ENCODE data around the gene SPTAN1. TPM values are rescaled to one million over a fixed set of nuclear protein-coding genes. Genes with fewer than 3 reads are reported as not detected.
"Not testable (repeated sequence)": the region's sequence is repeated elsewhere in the genome, so short reads cannot be mapped to it uniquely, and the experiment has no call there.

Gene SPTAN1
- 335 TPM for total RNA-seq

- DNase-seq = peak; percentile 95
Observed at GRCh38 chr9:128552153-128552743, at the start of gene SPTAN1. Gene SPTAN1 (plus strand): TSS chr9:128552587. CDS start chr9:128566741, 14,154 bp downstream.

- not testable (repeated sequence) for DNase-seq
Observed at GRCh38 chr9:128503415-128503825, 49.0 kb upstream of the SPTAN1 start.

- peak; percentile 56 for DNase-seq
Observed at GRCh38 chr9:128503870-128504269, 48.5 kb upstream of the SPTAN1 start.

GRCh38 chr9:128504485-128505413 is 47.6 kb upstream of the SPTAN1 start, which contains the start of gene GLE1:
Gene GLE1 (plus strand): TSS chr9:128504719. CDS start chr9:128504806, 87 bp downstream.
- DNase-seq = peak; percentile 98

GRCh38 chr9:128505414-128505765 is 47.0 kb upstream of the SPTAN1 start:
- no peak for DNase-seq

GRCh38 chr9:128505906-128506305 is 46.5 kb upstream of the SPTAN1 start:
- not testable (repeated sequence) for DNase-seq

GRCh38 chr9:128512820-128513219 is 39.6 kb upstream of the SPTAN1 start:
- no peak for DNase-seq

GRCh38 chr9:128521956-128522355 is 30.4 kb upstream of the SPTAN1 start:
- DNase-seq = no peak

GRCh38 chr9:128523199-128523925 is 29.0 kb upstream of the SPTAN1 start:
- peak; percentile 90 for DNase-seq

GRCh38 chr9:128526720-128527119 is 25.7 kb upstream of the SPTAN1 start:
- no peak for DNase-seq

GRCh38 chr9:128528445-128529160 is 23.8 kb upstream of the SPTAN1 start:
- no peak for DNase-seq

- no peak for DNase-seq
Observed at GRCh38 chr9:128529191-128529590, 23.2 kb upstream of the SPTAN1 start.

GRCh38 chr9:128532581-128532980 is 19.8 kb upstream of the SPTAN1 start:
- no peak for DNase-seq

GRCh38 chr9:128540634-128541360 is 11.6 kb upstream of the SPTAN1 start:
- no peak for DNase-seq

- no peak for DNase-seq
Observed at GRCh38 chr9:128546504-128546903, 5.9 kb upstream of the SPTAN1 start.

GRCh38 chr9:128548876-128549275 is 3.5 kb upstream of the SPTAN1 start:
- DNase-seq = no peak

- DNase-seq = no peak
Observed at GRCh38 chr9:128550226-128550625, 2.2 kb upstream of the SPTAN1 start.

GRCh38 chr9:128550770-128551656 is 1.4 kb upstream of the SPTAN1 start:
- peak; percentile 66 for DNase-seq

GRCh38 chr9:128551657-128552152 is 682 bp upstream of the SPTAN1 start:
- no peak for DNase-seq
